H1 (cell line): ENCODE measurements around the gene MOK. TPM values are rescaled to one million over a fixed set of nuclear protein-coding genes. Genes with fewer than 3 reads are reported as not detected.

Source experiments
- BACH1 ChIP-seq: IDR thresholded peaks from 2 replicates; pipeline ENCODE4 v1.6.1; 2012; ENCODE audit warnings: low read length, improper control_type of control experiment
- CHD1 ChIP-seq: IDR thresholded peaks from 2 replicates; pipeline ENCODE4 v1.6.1; 2012; ENCODE audit warnings: low read depth, low read length, improper control_type of control experiment
- CTCF ChIP-seq, 3 experiments: IDR thresholded peaks; 1 replicate in 2 of 3; 2 replicates in 1 of 3; pipeline versions ENCODE4 v1.5.1 to v1.6.1; 2011; ENCODE audit warnings: low read length in 3 of 3, mild to moderate bottlenecking in 3 of 3, inconsistent platforms in 2 of 3, low read depth in 1 of 3, moderate library complexity in 1 of 3; ENCODE audit not compliant: insufficient read depth in 1 of 3; ENCODE audit errors: control extremely low read depth in 1 of 3
- KDM1A ChIP-seq: fragments of 200-600, 300-600 bp; sonication (generic); IDR thresholded peaks from 2 replicates; pipeline ENCODE4 v1.7.1; 2016; ENCODE audit warnings: mild to moderate bottlenecking, low read length, borderline replicate concordance
- MAX ChIP-seq: IDR thresholded peaks from 2 replicates; pipeline ENCODE4 v1.6.1; 2012; ENCODE audit warnings: inconsistent platforms
- PHF8 ChIP-seq: fragments of 200-600 bp; sonication (generic); conservative IDR thresholded peaks from 2 replicates; pipeline ENCODE4 v1.7.1; 2012; ENCODE audit warnings: low read depth, mild to moderate bottlenecking, inconsistent platforms, low read length, moderate library complexity
- TAF1 ChIP-seq: IDR thresholded peaks from 2 replicates; pipeline ENCODE4 v1.6.1; 2011; ENCODE audit warnings: mild to moderate bottlenecking, low read depth, low read length
- TEAD4 ChIP-seq: IDR thresholded peaks from 2 replicates; pipeline ENCODE4 v1.6.1; 2012; ENCODE audit warnings: low read depth, low read length, inconsistent platforms, mixed read lengths
- polyA plus RNA-seq, 7 experiments: library from polyadenylated mRNA; depleted of rRNA in 3 of 7; stranded (reverse) in 5 of 7; unstranded in 2 of 7; fragments of >200 nt in 5 of 7; fragments of 200-250 nt in 2 of 7; gene quantifications; 1 replicate in 5 of 7; 2 replicates in 1 of 7; 4 replicates in 1 of 7; pipeline versions ENCODE4 v1.2.1 to v1.2.3, GENCODE V29; 2011 to 2013; ENCODE audit warnings: missing spikeins in 2 of 7, mixed read lengths in 2 of 7
- total RNA-seq: library from RNA; stranded (reverse); fragmentation: NEBNext Ultra II Directional; extraction: Animal tissue kit (Norgen Biotek cat#: 25700); gene quantifications from 2 replicates; pipeline ENCODE4 v1.2.1, GENCODE V29; 2021

MOK gene
- total and polyA plus RNA-seq, 2 of the 8 experiments (the other 6 are each of a cell fraction or from before 2014, with no cell fraction given), result 2.1 to 2.5 TPM

- TF ChIP-seq CTCF (IDR thresholded peaks at IDR 0.05; ENCODE audit: control extremely low read depth in 1 of 3, insufficient read depth in 1 of 3, low read depth in 1 of 3, low read length in 3 of 3) (no peak), PHF8 (no peak), TAF1 (no peak), CHD1 (no peak), TEAD4 (no peak), MAX (no peak), KDM1A (no peak), BACH1 (no peak)
These were observed 37.3 kb upstream of the MOK start (continued) for GRCh38 chr14:102342238-102342637.
